HepG2 (cell line): ENCODE measurements around the gene TEDC1. TPM values are rescaled to one million over a fixed set of nuclear protein-coding genes. Genes with fewer than 3 reads are reported as not detected.

ENCODE experiments used
- ARID5B ChIP-seq: IDR thresholded peaks from 2 replicates; pipeline ENCODE4 v1.4.0; 2020; ENCODE audit warnings: mild to moderate bottlenecking, missing genetic modification reagents
- CHD2 ChIP-seq: IDR thresholded peaks from 2 replicates; pipeline ENCODE4 v1.6.1; 2011; ENCODE audit warnings: low read depth, low read length, improper control_type of control experiment
- DDIT3 ChIP-seq: sonication (generic); formaldehyde crosslinking; IDR thresholded peaks from 2 replicates; pipeline ENCODE4 v1.4.0; 2020; ENCODE audit warnings: mild to moderate bottlenecking, missing genetic modification reagents
- DMAP1 ChIP-seq: IDR thresholded peaks from 2 replicates; pipeline ENCODE4 v1.6.1; 2016
- FOXK1 ChIP-seq: sonication (generic); formaldehyde crosslinking; IDR thresholded peaks from 2 replicates; pipeline ENCODE4 v1.4.0; 2020; ENCODE audit warnings: low read depth, missing genetic modification reagents, borderline replicate concordance
- GABPA ChIP-seq, 2 experiments: IDR thresholded peaks; 2 replicates each; pipeline ENCODE4 v1.6.1; 2011 to 2016; ENCODE audit warnings: low read depth in 2 of 2, low read length in 1 of 2, missing biosample characterization in 1 of 2, missing genetic modification characterization in 1 of 2
- HNF4A ChIP-seq: sonication (generic); formaldehyde crosslinking; IDR thresholded peaks from 2 replicates; pipeline ENCODE4 v1.4.0; 2020; ENCODE audit warnings: missing genetic modification reagents
- MAZ ChIP-seq, 2 experiments: sonication (generic) in 1 of 2; formaldehyde crosslinking in 1 of 2; IDR thresholded peaks; 2 replicates each; pipeline versions ENCODE4 v1.5.0 to v1.6.1; 2012 to 2020; ENCODE audit warnings: low read depth in 2 of 2, mild to moderate bottlenecking in 2 of 2, borderline replicate concordance in 1 of 2, improper control_type of control experiment in 1 of 2, low read length in 1 of 2, missing genetic modification reagents in 1 of 2, moderate library complexity in 1 of 2
- MZF1 ChIP-seq: sonication (generic); formaldehyde crosslinking; IDR thresholded peaks from 2 replicates; pipeline ENCODE4 v1.8.1; 2023; ENCODE audit warnings: mild to moderate bottlenecking, missing genetic modification reagents, borderline replicate concordance
- NFRKB ChIP-seq: fragments of 450-650 bp; IDR thresholded peaks from 2 replicates; pipeline ENCODE4 v1.6.1; 2017
- PHB2 ChIP-seq: fragments of 450-650 bp; IDR thresholded peaks from 2 replicates; pipeline ENCODE4 v1.6.1; 2018; ENCODE audit not compliant: partially characterized antibody
- PRDM4 ChIP-seq: sonication (generic); formaldehyde crosslinking; IDR thresholded peaks from 2 replicates; pipeline ENCODE4 v1.9.0; 2021; ENCODE audit warnings: missing genetic modification reagents, borderline replicate concordance
- RFX1 ChIP-seq: fragments of 450-650 bp; IDR thresholded peaks from 2 replicates; pipeline ENCODE4 v1.6.1; 2017
- SMC3 ChIP-seq: IDR thresholded peaks from 2 replicates; pipeline ENCODE4 v1.6.1; 2011; ENCODE audit warnings: low read length, improper control_type of control experiment
- SRF ChIP-seq: IDR thresholded peaks from 2 replicates; pipeline ENCODE4 v1.6.1; 2011; ENCODE audit warnings: mild to moderate bottlenecking, low read depth, low read length, moderate library complexity
- ZFP36 ChIP-seq: fragments of 150-350 bp; IDR thresholded peaks from 2 replicates; pipeline ENCODE4 v1.6.1; 2018; ENCODE audit warnings: borderline replicate concordance, low read length, low read depth; ENCODE audit not compliant: partially characterized antibody
- ZNF564 ChIP-seq: sonication (generic); formaldehyde crosslinking; IDR thresholded peaks from 2 replicates; pipeline ENCODE4 v1.8.1; 2023; ENCODE audit warnings: mild to moderate bottlenecking, missing genetic modification reagents
- ZNF574 ChIP-seq: sonication (generic); formaldehyde crosslinking; IDR thresholded peaks from 2 replicates; pipeline ENCODE4 v1.4.0; 2020; ENCODE audit warnings: missing genetic modification reagents
- ZNF670 ChIP-seq: sonication (generic); formaldehyde crosslinking; IDR thresholded peaks from 2 replicates; pipeline ENCODE4 v1.8.0; 2022; ENCODE audit warnings: mild to moderate bottlenecking, missing genetic modification reagents, borderline replicate concordance
- ZNF674 ChIP-seq: sonication (generic); formaldehyde crosslinking; IDR thresholded peaks from 2 replicates; pipeline ENCODE4 v1.5.0; 2020; ENCODE audit warnings: low read depth, mild to moderate bottlenecking, missing genetic modification reagents
- polyA plus RNA-seq, 8 experiments: library from polyadenylated mRNA; depleted of rRNA in 3 of 8; stranded (reverse) in 7 of 8; unstranded in 1 of 8; fragments of >200 nt; fragmentation: Illumina TruSeq in 4 of 8; extraction: Trizol in 4 of 8; gene quantifications; 2 replicates each; pipeline versions ENCODE4 v1.2.1 to v1.2.3, GENCODE V29; 2011 to 2016; ENCODE audit warnings: low read depth in 4 of 8, missing spikeins in 1 of 8, mixed read lengths in 1 of 8; ENCODE audit not compliant: insufficient read depth in 1 of 8
- total RNA-seq, 5 experiments: library from RNA; depleted of rRNA; stranded (reverse); fragments of >200 nt; fragmentation: Illumina TruSeq; extraction: Trizol; gene quantifications; 2 replicates each; pipeline ENCODE4 v1.2.3, GENCODE V29; 2016; ENCODE audit warnings: low read depth in 1 of 5

TEDC1 gene
- total and polyA plus RNA-seq, 2 of the 13 experiments (the other 11 are each of a cell fraction or from before 2014, with no cell fraction given), result 5.7 to 27.4 TPM

GRCh38 chr14:105485739-105486162 is 5.3 kb upstream of the TEDC1 start (continued):
- TF ChIP-seq FOXK1 (CRISPR knock-in tag), result peak; percentile 44; the same call in 1 of the 2 replicates
- TF ChIP-seq DMAP1 (CRISPR knock-in tag), result peak; percentile 36; the same call in 1 of the 2 replicates
- no peak for TF ChIP-seq ZNF674 (CRISPR knock-in tag)
- no peak for TF ChIP-seq ARID5B
- TF ChIP-seq MAZ (IDR thresholded peaks at IDR 0.05; ENCODE audit: borderline replicate concordance, low read depth, low read length), result 0 out of 2 replicates have a peak, but pooled peaks have one; percentile 17
- TF ChIP-seq MAZ (CRISPR knock-in tag; IDR thresholded peaks at IDR 0.05; ENCODE audit: low read depth), result 0 out of 2 replicates have a peak, but pooled peaks have one; percentile 43
- TF ChIP-seq HNF4A (CRISPR knock-in tag), result no peak
- TF ChIP-seq SRF, result no peak
- no peak for TF ChIP-seq ZNF564
- no peak for TF ChIP-seq GABPA (IDR thresholded peaks at IDR 0.05; ENCODE audit: low read depth, low read length)
- no peak for TF ChIP-seq GABPA (CRISPR knock-in tag; IDR thresholded peaks at IDR 0.05; ENCODE audit: low read depth)
- no peak for TF ChIP-seq NFRKB
- TF ChIP-seq ZNF574 (CRISPR knock-in tag), result peak; percentile 50
- no peak for TF ChIP-seq PRDM4
- no peak for TF ChIP-seq MZF1 (CRISPR knock-in tag)
- no peak for TF ChIP-seq RFX1
- no peak for TF ChIP-seq ZNF670
- TF ChIP-seq SMC3, result peak; percentile 24; the same call in 1 of the 2 replicates
- no peak for TF ChIP-seq PHB2
- no peak for TF ChIP-seq CHD2
- no peak for TF ChIP-seq DDIT3 (CRISPR knock-in tag)
- no peak for TF ChIP-seq ZFP36
